K562 (cell line): ENCODE measurements around the gene GRIK1. TPM values are rescaled to one million over a fixed set of nuclear protein-coding genes. Genes with fewer than 3 reads are reported as not detected.

Source experiments
- BDP1 ChIP-seq: IDR thresholded peaks from 3 replicates; pipeline ENCODE4 v1.6.1; 2011; ENCODE audit not compliant: insufficient read length, insufficient read depth
- BRCA1 ChIP-seq, 2 experiments: fragments of 450-650 bp in 1 of 2; sonication (generic) in 1 of 2; formaldehyde crosslinking in 1 of 2; IDR thresholded peaks; 2 replicates each; pipeline versions ENCODE4 v1.5.0 to v1.6.1; 2017 to 2020; ENCODE audit warnings: mild to moderate bottlenecking in 1 of 2, missing genetic modification reagents in 1 of 2
- CTBP1 ChIP-seq: fragments of 450-650 bp; IDR thresholded peaks from 2 replicates; pipeline ENCODE4 v1.6.1; 2016; ENCODE audit warnings: borderline replicate concordance
- LCOR ChIP-seq: sonication (generic); formaldehyde crosslinking; IDR thresholded peaks from 2 replicates; pipeline ENCODE4 v1.8.0; 2022; ENCODE audit warnings: mild to moderate bottlenecking, missing genetic modification reagents
- MED1 ChIP-seq: sonication (generic); formaldehyde crosslinking; IDR thresholded peaks from 2 replicates; pipeline ENCODE4 v1.8.1; 2023; ENCODE audit warnings: missing genetic modification reagents, borderline replicate concordance
- NR2F6 ChIP-seq: fragments of 450-650 bp; formaldehyde crosslinking; IDR thresholded peaks from 2 replicates; pipeline ENCODE4 v1.4.0; 2020; ENCODE audit warnings: mild to moderate bottlenecking
- PHTF2 ChIP-seq: fragments of 250-450 bp; sonication (Bioruptor Pico); IDR thresholded peaks from 2 replicates; pipeline ENCODE4 v1.5.0; 2021; ENCODE audit warnings: mild to moderate bottlenecking
- RAD51 ChIP-seq: fragments of 450-650 bp; IDR thresholded peaks from 2 replicates; pipeline ENCODE4 v1.7.1; 2016; ENCODE audit warnings: low read depth, mild to moderate bottlenecking, borderline replicate concordance
- STAT5B ChIP-seq: fragments of 250-450 bp; sonication (Bioruptor Pico); IDR thresholded peaks from 2 replicates; pipeline ENCODE4 v1.8.0; 2021; ENCODE audit warnings: mild to moderate bottlenecking, inconsistent platforms
- TSHZ1 ChIP-seq: fragments of 250-450 bp; sonication (Bioruptor Pico); IDR thresholded peaks from 2 replicates; pipeline ENCODE4 v1.4.0; 2020; ENCODE audit warnings: mild to moderate bottlenecking, moderate library complexity
- ZKSCAN8 ChIP-seq: fragments of 200-800 bp; sonication (Bioruptor generic); IDR thresholded peaks from 2 replicates; pipeline ENCODE4 v1.6.1; 2016; ENCODE audit warnings: missing genetic modification characterization, missing compliant biosample characterization
- ZNF253 ChIP-seq: fragments of 250-450 bp; sonication (Bioruptor Pico); conservative IDR thresholded peaks from 2 replicates; pipeline ENCODE4 v1.6.1; 2021; ENCODE audit warnings: mild to moderate bottlenecking
- polyA plus RNA-seq, 8 experiments: library from polyadenylated mRNA; depleted of rRNA in 4 of 8; stranded (reverse) in 5 of 8; unstranded in 3 of 8; fragments of >200 nt; fragmentation: Nextera tagmentation in 2 of 8; fragmentation: Illumina TruSeq in 1 of 8; extraction: Ambion mirVana in 2 of 8; extraction: Trizol in 1 of 8; gene quantifications; 2 replicates each; pipeline versions ENCODE4 v1.2.1 to v1.2.3, GENCODE V29; 2011 to 2014; ENCODE audit warnings: inconsistent platforms in 1 of 8, missing spikeins in 1 of 8
- total RNA-seq, 7 experiments: library from RNA; depleted of rRNA in 6 of 7; stranded (reverse); fragments of >200 nt in 6 of 7; fragmentation: Illumina TruSeq in 2 of 7; extraction: Trizol in 2 of 7; gene quantifications; 2 replicates each; pipeline versions ENCODE4 v1.2.1 to v1.2.3, GENCODE V29; 2011 to 2021; ENCODE audit warnings: low replicate concordance in 1 of 7

The GRIK1 gene
- total and polyA plus RNA-seq, 9 of the 15 experiments (the other 6 are each of a cell fraction or from before 2014, with no cell fraction given): 0.17 to 2.8 (median 0.53) TPM

GRCh38 chr21:29825936-29826335, 113.9 kb downstream of the GRIK1 start (continued):
- no peak for TF ChIP-seq TSHZ1 (CRISPR knock-in tag)
- TF ChIP-seq BDP1: no peak
- TF ChIP-seq MED1 (CRISPR knock-in tag): no peak
- no peak for TF ChIP-seq BRCA1 (IDR thresholded peaks at IDR 0.05)
- no peak for TF ChIP-seq BRCA1 (CRISPR knock-in tag; IDR thresholded peaks at IDR 0.05)
- no peak for TF ChIP-seq NR2F6
- no peak for TF ChIP-seq ZKSCAN8
- TF ChIP-seq RAD51: no peak
- TF ChIP-seq CTBP1: no peak
- no peak for TF ChIP-seq LCOR (CRISPR knock-in tag)
- TF ChIP-seq ZNF253 (CRISPR knock-in tag): no peak
- TF ChIP-seq STAT5B: no peak
- TF ChIP-seq PHTF2 (CRISPR knock-in tag): no peak
- TF ChIP-seq, all 486 proteins: peak for 0
